ENCODE results near the gene HCRT.
A peak's percentile ranks its signal among the peaks of the same experiment; 100 is the strongest.

The HCRT gene

GRCh38 chr17:42165751-42166150 is 19.5 kb downstream of the HCRT start:
- no peak for TF ChIP-seq YY1 (IDR thresholded peaks at IDR 0.05; ENCODE audit: insufficient read depth, insufficient read length)
- TF ChIP-seq ZNF274 (IDR thresholded peaks at IDR 0.05; ENCODE audit: low read depth, low read length), result no peak
- no peak for TF ChIP-seq SUZ12 (IDR thresholded peaks at IDR 0.05; ENCODE audit: extremely low read depth, insufficient read depth, insufficient read length)
- Histone ChIP-seq H3K9me3 (ENCODE audit: insufficient read depth, low read length) (no peaks in the 10 kb centered on the region), H3K4me1 (ENCODE audit: insufficient read depth, insufficient read length) (peaks cover 13% of the 10 kb centered on the region), H3K27me3 (ENCODE audit: insufficient read depth, insufficient read length) (no peaks in the 10 kb centered on the region), H3K4me3 (ENCODE audit: insufficient read length, low read depth) (no peak overlapping the region), H3K9ac (ENCODE audit: insufficient read length, low read depth) (no peak overlapping the region), H3K36me3 (ENCODE audit: insufficient read depth, insufficient read length, low read length) (no peaks in the 10 kb centered on the region)
- DNase-seq (ENCODE audit: low read depth, low spot score), result no peak

GRCh38 chr17:42163696-42164407 is 21.4 kb downstream of the HCRT start:
- Histone ChIP-seq H3K36me3 (ENCODE audit: insufficient read depth, insufficient read length, low read length) (no peaks in the 10 kb centered on the region), H3K9ac (ENCODE audit: insufficient read length, low read depth) (no peak overlapping the region), H3K9me3 (ENCODE audit: insufficient read depth, low read length) (no peaks in the 10 kb centered on the region), H3K4me1 (ENCODE audit: insufficient read depth, insufficient read length) (peaks cover 19% of the 10 kb centered on the region), H3K27me3 (ENCODE audit: insufficient read depth, insufficient read length) (no peaks in the 10 kb centered on the region), H3K4me3 (ENCODE audit: insufficient read length, low read depth) (no peak overlapping the region)
- no peak for DNase-seq (ENCODE audit: low read depth, low spot score)
- TF ChIP-seq ZNF274 (IDR thresholded peaks at IDR 0.05; ENCODE audit: low read depth, low read length) (no peak), SUZ12 (IDR thresholded peaks at IDR 0.05; ENCODE audit: extremely low read depth, insufficient read depth, insufficient read length) (no peak), YY1 (IDR thresholded peaks at IDR 0.05; ENCODE audit: insufficient read depth, insufficient read length) (no peak)

- Histone ChIP-seq H3K36me3 (ENCODE audit: insufficient read depth, insufficient read length, low read length) (no peaks in the 10 kb centered on the region), H3K9me3 (ENCODE audit: insufficient read depth, low read length) (no peaks in the 10 kb centered on the region), H3K4me1 (ENCODE audit: insufficient read depth, insufficient read length) (peaks cover 19% of the 10 kb centered on the region), H3K27me3 (ENCODE audit: insufficient read depth, insufficient read length) (no peaks in the 10 kb centered on the region), H3K9ac (ENCODE audit: insufficient read length, low read depth) (peak overlapping the region; percentile 6), H3K4me3 (ENCODE audit: insufficient read length, low read depth) (no peak overlapping the region)
- no peak for DNase-seq (ENCODE audit: low read depth, low spot score)
- TF ChIP-seq SUZ12 (IDR thresholded peaks at IDR 0.05; ENCODE audit: extremely low read depth, insufficient read depth, insufficient read length) (no peak), YY1 (IDR thresholded peaks at IDR 0.05; ENCODE audit: insufficient read depth, insufficient read length) (no peak), ZNF274 (IDR thresholded peaks at IDR 0.05; ENCODE audit: low read depth, low read length) (no peak)
These were observed 22.1 kb downstream of the HCRT start for GRCh38 chr17:42163113-42163512.

GRCh38 chr17:42160531-42160910 is 24.7 kb downstream of the HCRT start:
- Histone ChIP-seq H3K4me1 (ENCODE audit: insufficient read depth, insufficient read length) (peaks cover 29% of the 10 kb centered on the region), H3K4me3 (ENCODE audit: insufficient read length, low read depth) (no peak overlapping the region), H3K36me3 (ENCODE audit: insufficient read depth, insufficient read length, low read length) (no peaks in the 10 kb centered on the region), H3K9ac (ENCODE audit: insufficient read length, low read depth) (peak overlapping the region; percentile 2), H3K27me3 (ENCODE audit: insufficient read depth, insufficient read length) (no peaks in the 10 kb centered on the region), H3K9me3 (ENCODE audit: insufficient read depth, low read length) (no peaks in the 10 kb centered on the region)
- TF ChIP-seq ZNF274 (IDR thresholded peaks at IDR 0.05; ENCODE audit: low read depth, low read length), result no peak
- TF ChIP-seq SUZ12 (IDR thresholded peaks at IDR 0.05; ENCODE audit: extremely low read depth, insufficient read depth, insufficient read length), result no peak
- TF ChIP-seq YY1 (IDR thresholded peaks at IDR 0.05; ENCODE audit: insufficient read depth, insufficient read length), result no peak
- no peak for DNase-seq (ENCODE audit: low read depth, low spot score)

- DNase-seq (ENCODE audit: low read depth, low spot score), result no peak
- Histone ChIP-seq H3K27me3 (ENCODE audit: insufficient read depth, insufficient read length) (no peaks in the 10 kb centered on the region), H3K9me3 (ENCODE audit: insufficient read depth, low read length) (no peaks in the 10 kb centered on the region), H3K4me1 (ENCODE audit: insufficient read depth, insufficient read length) (peaks cover 29% of the 10 kb centered on the region), H3K36me3 (ENCODE audit: insufficient read depth, insufficient read length, low read length) (no peaks in the 10 kb centered on the region), H3K4me3 (ENCODE audit: insufficient read length, low read depth) (no peak overlapping the region), H3K9ac (ENCODE audit: insufficient read length, low read depth) (peak overlapping the region; percentile 2)
- TF ChIP-seq ZNF274 (IDR thresholded peaks at IDR 0.05; ENCODE audit: low read depth, low read length) (no peak), SUZ12 (IDR thresholded peaks at IDR 0.05; ENCODE audit: extremely low read depth, insufficient read depth, insufficient read length) (no peak), YY1 (IDR thresholded peaks at IDR 0.05; ENCODE audit: insufficient read depth, insufficient read length) (no peak)
These were observed 25.3 kb downstream of the HCRT start for GRCh38 chr17:42159796-42160530.

GRCh38 chr17:42155614-42156045 is 29.6 kb downstream of the HCRT start:
- peaks cover 24% of the 10 kb centered on the region for H3K4me1 ChIP-seq (ENCODE audit: insufficient read depth, insufficient read length)
- H3K9me3 ChIP-seq (ENCODE audit: insufficient read depth, low read length), result no peaks in the 10 kb centered on the region
- H3K9ac ChIP-seq (ENCODE audit: insufficient read length, low read depth), result peak overlapping the region; percentile 79
- peak overlapping the region; percentile 64 for H3K4me3 ChIP-seq (ENCODE audit: insufficient read length, low read depth)
- TF ChIP-seq SUZ12 (IDR thresholded peaks at IDR 0.05; ENCODE audit: extremely low read depth, insufficient read depth, insufficient read length), result no peak
- no peak for TF ChIP-seq ZNF274 (IDR thresholded peaks at IDR 0.05; ENCODE audit: low read depth, low read length)
- no peak for TF ChIP-seq YY1 (IDR thresholded peaks at IDR 0.05; ENCODE audit: insufficient read depth, insufficient read length)
- H3K36me3 ChIP-seq (ENCODE audit: insufficient read depth, insufficient read length, low read length), result peaks cover 27% of the 10 kb centered on the region
- no peaks in the 10 kb centered on the region for H3K27me3 ChIP-seq (ENCODE audit: insufficient read depth, insufficient read length)
- DNase-seq (ENCODE audit: low read depth, low spot score), result no peak

All from NT2/D1 (cell line).